Measurements from ENCODE around the gene NUP58. TPM values are rescaled to one million over a fixed set of nuclear protein-coding genes. Genes with fewer than 3 reads are reported as not detected.

Gene NUP58
- total RNA-seq, 1 donor from 2014 or later: 22.8 TPM

DNA sequence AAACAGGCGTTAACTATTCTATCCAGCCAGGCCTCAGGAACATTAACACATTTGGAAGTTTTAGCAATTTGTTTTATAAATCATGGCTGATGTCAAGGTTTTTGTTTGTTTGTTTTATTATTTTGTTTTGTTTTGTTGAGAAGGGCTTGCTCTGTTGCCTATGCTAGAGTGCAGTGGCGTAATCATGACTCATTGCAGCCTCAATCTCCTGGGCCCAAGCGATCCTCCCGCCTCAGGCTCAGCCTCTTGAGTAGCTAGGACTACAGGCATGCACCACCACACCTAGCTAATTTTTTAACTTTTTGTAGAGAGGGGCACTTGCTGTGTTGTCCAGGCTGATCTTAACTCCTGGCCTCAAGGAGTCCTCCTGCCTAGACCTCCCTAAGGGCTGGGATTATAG is 28.3 kb downstream of the NUP58 start:
- H3K4me3 ChIP-seq: no peak overlapping the region
- no peaks in the 10 kb centered on the region for H3K4me1 ChIP-seq
- no peaks in the 10 kb centered on the region for H3K9me3 ChIP-seq (replicated peaks)
- no peak overlapping the region for H3K27ac ChIP-seq (replicated peaks)
- no peaks in the 10 kb centered on the region for H3K27me3 ChIP-seq (ENCODE audit: low read depth)
- TF ChIP-seq CTCF (IDR thresholded peaks at IDR 0.05; ENCODE audit: borderline replicate concordance): no peak
- peaks cover 89% of the 10 kb centered on the region for H3K36me3 ChIP-seq
- intact Hi-C loops (cut with micrococcal nuclease): no loop called here
- no peak for DNase-seq

GRCh38 chr13:25330541-25330940 is 29.1 kb downstream of the NUP58 start:
- Histone ChIP-seq H3K27me3 (ENCODE audit: low read depth) (no peaks in the 10 kb centered on the region), H3K9me3 (replicated peaks) (no peaks in the 10 kb centered on the region), H3K27ac (replicated peaks) (no peak overlapping the region), H3K36me3 (peaks cover 80% of the 10 kb centered on the region), H3K4me3 (no peak overlapping the region), H3K4me1 (no peaks in the 10 kb centered on the region)
- intact Hi-C loops (cut with micrococcal nuclease): no loop called here
- no peak for TF ChIP-seq CTCF (IDR thresholded peaks at IDR 0.05; ENCODE audit: borderline replicate concordance)
- no peak for DNase-seq

GRCh38 chr13:25335856-25336255 is 34.4 kb downstream of the NUP58 start:
- no peak for TF ChIP-seq CTCF (IDR thresholded peaks at IDR 0.05; ENCODE audit: borderline replicate concordance)
- no peak for DNase-seq
- Histone ChIP-seq H3K9me3 (replicated peaks) (no peaks in the 10 kb centered on the region), H3K27me3 (ENCODE audit: low read depth) (no peaks in the 10 kb centered on the region), H3K4me3 (no peak overlapping the region), H3K27ac (replicated peaks) (no peak overlapping the region), H3K36me3 (peaks cover 68% of the 10 kb centered on the region), H3K4me1 (no peaks in the 10 kb centered on the region)
- intact Hi-C loops (cut with micrococcal nuclease): no loop called here

GRCh38 chr13:25345576-25345975 is 44.2 kb downstream of the NUP58 start:
- H3K27me3 ChIP-seq (ENCODE audit: low read depth): no peaks in the 10 kb centered on the region
- no peaks in the 10 kb centered on the region for H3K4me1 ChIP-seq
- intact Hi-C loops (cut with micrococcal nuclease): no loop called here
- H3K36me3 ChIP-seq: peaks cover 12% of the 10 kb centered on the region
- no peak for TF ChIP-seq CTCF (IDR thresholded peaks at IDR 0.05; ENCODE audit: borderline replicate concordance)
- no peaks in the 10 kb centered on the region for H3K9me3 ChIP-seq (replicated peaks)
- no peak for DNase-seq
- no peak overlapping the region for H3K4me3 ChIP-seq
- no peak overlapping the region for H3K27ac ChIP-seq (replicated peaks)

- intact Hi-C loops (cut with micrococcal nuclease): no loop called here
- H3K36me3 ChIP-seq: no peaks in the 10 kb centered on the region
- no peak overlapping the region for H3K27ac ChIP-seq (replicated peaks)
Observed at GRCh38 chr13:25347151-25347550, 45.7 kb downstream of the NUP58 start.

More at GRCh38 chr13:25347151-25347550, 45.7 kb downstream of the NUP58 start:
- TF ChIP-seq CTCF (IDR thresholded peaks at IDR 0.05; ENCODE audit: borderline replicate concordance): no peak
- DNase-seq: no peak
- Histone ChIP-seq H3K4me3 (no peak overlapping the region), H3K27me3 (ENCODE audit: low read depth) (no peaks in the 10 kb centered on the region), H3K4me1 (no peaks in the 10 kb centered on the region), H3K9me3 (replicated peaks) (no peaks in the 10 kb centered on the region)
